Endothelial cell of umbilical vein (primary cell): ENCODE measurements around the gene SNU13. TPM values are rescaled to one million over a fixed set of nuclear protein-coding genes. Genes with fewer than 3 reads are reported as not detected.

Experiments used
- BruUV-seq: library from RNA; stranded (reverse); fragments of 400-500 nt; replicated peaks from 2 replicates; lab custom pipeline; 2021; lab: Mats Ljungman, UMichigan
- CTCF ChIA-PET: fragments of 300-600, 350-600 bp; sonication (Branson Sonifier 250); formaldehyde crosslinking; loops from one replicate; lab custom pipeline; 2021; ENCODE audit warnings: antibody characterized with exemption, inconsistent platforms; lab: Charles Lee
- POLR2A ChIA-PET: fragments of 300-600, 350-600 bp; sonication (Branson Sonifier 250); formaldehyde crosslinking; loops from one replicate; lab custom pipeline; 2021; ENCODE audit warnings: antibody characterized with exemption, inconsistent platforms; lab: Charles Lee
- DNase-seq: peaks from one replicate; pipeline ENCODE4 v3.0.0-alpha.2; 2011; ENCODE audit warnings: low read depth, low spot score
- FAIRE-seq: peaks from 2 replicates; lab custom pipeline; 2011; peaks lifted over from hg19 to GRCh38; lab: Jason Lieb, UNC
- H2AFZ ChIP-seq: 2 replicates; pipeline ENCODE4 v1.6.0; 2012; ENCODE audit warnings: low read depth, low read length, control low read depth, inconsistent platforms
- H3K27ac ChIP-seq: 2 replicates; pipeline ENCODE4 v1.5.1; 2011; ENCODE audit warnings: low read depth, mild to moderate bottlenecking, control low read depth, low read length, moderate library complexity; ENCODE audit not compliant: insufficient read depth
- H3K27me3 ChIP-seq, 2 experiments: 2 replicates each; pipeline versions ENCODE4 v1.6.0 to v1.6.1; 2011; ENCODE audit warnings: low read length in 2 of 2, mixed read lengths in 1 of 2; ENCODE audit not compliant: control insufficient read depth in 2 of 2, insufficient read depth in 2 of 2
- H3K36me3 ChIP-seq, 2 experiments: 2 replicates in 1 of 2; 3 replicates in 1 of 2; pipeline ENCODE4 v1.5.1; 2011; ENCODE audit warnings: low read length in 2 of 2, mild to moderate bottlenecking in 1 of 2, moderate library complexity in 1 of 2; ENCODE audit not compliant: control insufficient read depth in 2 of 2, insufficient read depth in 2 of 2; ENCODE audit errors: extremely low read depth in 1 of 2
- H3K4me1 ChIP-seq: 3 replicates; pipeline ENCODE4 v1.5.1; 2011; ENCODE audit warnings: mild to moderate bottlenecking, low read length; ENCODE audit not compliant: control insufficient read depth, insufficient read depth; ENCODE audit errors: extremely low read depth
- H3K4me2 ChIP-seq: 2 replicates; pipeline ENCODE4 v1.6.1; 2011; ENCODE audit warnings: low read length, control low read depth, mixed read lengths; ENCODE audit not compliant: insufficient read depth
- H3K4me3 ChIP-seq, 3 experiments: fragments of 200-600 bp in 1 of 3; sonication (generic), shearing (Covaris generic) in 1 of 3; replicated peaks in 1 of 3; 2 replicates each; pipeline ENCODE4 v1.5.1; 2011 to 2016; ENCODE audit warnings: control low read depth in 3 of 3, low read length in 3 of 3, mild to moderate bottlenecking in 2 of 3, inconsistent platforms in 1 of 3, low read depth in 1 of 3, moderate library complexity in 1 of 3; ENCODE audit not compliant: insufficient read depth in 1 of 3
- H3K79me2 ChIP-seq: 2 replicates; pipeline ENCODE4 v1.6.0; 2012; ENCODE audit warnings: low read length, inconsistent platforms; ENCODE audit not compliant: control insufficient read depth, insufficient read depth
- H3K9ac ChIP-seq: replicated peaks from 2 replicates; pipeline ENCODE3; 2011; ENCODE audit warnings: low read length, control low read depth; ENCODE audit not compliant: insufficient read depth; ENCODE audit errors: extremely low read depth
- H3K9me1 ChIP-seq: replicated peaks from 3 replicates; pipeline ENCODE4 v1.6.0; 2011; ENCODE audit warnings: mild to moderate bottlenecking, low read length; ENCODE audit not compliant: control insufficient read depth, insufficient read depth; ENCODE audit errors: extremely low read depth
- H3K9me3 ChIP-seq: replicated peaks from 2 replicates; pipeline ENCODE4 v1.5.1; 2012; ENCODE audit warnings: low read length, inconsistent platforms; ENCODE audit not compliant: control insufficient read depth, insufficient read depth
- H4K20me1 ChIP-seq: replicated peaks from 2 replicates; pipeline ENCODE3; 2011; ENCODE audit warnings: mild to moderate bottlenecking, low read length; ENCODE audit not compliant: control insufficient read depth, insufficient read depth; ENCODE audit errors: extremely low read depth
- CTCF ChIP-seq, 2 donors: IDR thresholded peaks; 1 replicate in 1 of 2; 2 replicates in 1 of 2; pipeline ENCODE4 v1.5.1; 2011; ENCODE audit warnings: low read length in 2 of 2, mild to moderate bottlenecking in 2 of 2, moderate library complexity in 2 of 2, control low read depth in 1 of 2, inconsistent platforms in 1 of 2, low read depth in 1 of 2; ENCODE audit not compliant: insufficient read depth in 1 of 2; ENCODE audit errors: extremely low read depth in 1 of 2
- EZH2 ChIP-seq: IDR thresholded peaks from 2 replicates; pipeline ENCODE4 v1.6.1; 2012; ENCODE audit warnings: borderline replicate concordance, low read depth, mild to moderate bottlenecking, moderate library complexity, low read length, inconsistent platforms; ENCODE audit not compliant: severe bottlenecking
- FOS ChIP-seq: IDR thresholded peaks from 2 replicates; pipeline ENCODE4 v1.6.1; 2011; ENCODE audit warnings: mild to moderate bottlenecking, low read length, moderate library complexity, borderline replicate concordance; ENCODE audit not compliant: insufficient read depth
- GATA2 ChIP-seq: IDR thresholded peaks from 2 replicates; pipeline ENCODE4 v1.7.0; 2011; ENCODE audit warnings: low read depth, mild to moderate bottlenecking, moderate library complexity, mixed read lengths, low read length; ENCODE audit not compliant: insufficient read length, insufficient read depth
- JUN ChIP-seq: IDR thresholded peaks from 2 replicates; pipeline ENCODE4 v1.6.1; 2011; ENCODE audit warnings: borderline replicate concordance, low read depth; ENCODE audit not compliant: insufficient read length, insufficient read depth
- MAX ChIP-seq: IDR thresholded peaks from 2 replicates; pipeline ENCODE4 v1.6.1; 2011; ENCODE audit not compliant: insufficient read depth, insufficient read length
- MYC ChIP-seq: IDR thresholded peaks from one replicate; pipeline ENCODE4 v1.6.1; 2011; ENCODE audit warnings: mild to moderate bottlenecking, low read depth, low read length
- POLR2A ChIP-seq: IDR thresholded peaks from 2 replicates; pipeline ENCODE4 v1.6.1; 2012; ENCODE audit warnings: low read depth, mild to moderate bottlenecking, control low read depth, low read length
- POLR2AphosphoS5 ChIP-seq: IDR thresholded peaks from 2 replicates; pipeline ENCODE4 v1.6.1; 2012; ENCODE audit warnings: low read depth, mild to moderate bottlenecking, control low read depth, low read length, moderate library complexity; ENCODE audit not compliant: insufficient read depth
- dilution Hi-C: fragments of 300-500 bp; cut with MboI; formaldehyde crosslinking; loops from one replicate; pipeline ENCODE4 v1.15.0; 2019; ENCODE audit warnings: low sequenced_read_pairs; ENCODE audit not compliant: extremely low pct_ligation_motif_present
- intact Hi-C: fragments of 100-400 bp; cut with micrococcal nuclease; formaldehyde crosslinking; loops from one replicate; pipeline ENCODE4 v1.10.0; 2022
- polyA plus RNA-seq, 4 experiments: library from polyadenylated mRNA; depleted of rRNA in 3 of 4; stranded (reverse) in 3 of 4; unstranded in 1 of 4; fragments of >200 nt; gene quantifications; 2 replicates each; pipeline versions ENCODE4 v1.2.1 to v1.2.3, GENCODE V29; 2011 to 2012; ENCODE audit warnings: missing spikeins in 1 of 4
- total RNA-seq: library from RNA; stranded (reverse); gene quantifications from 2 replicates; pipeline ENCODE4 v1.2.3, GENCODE V29; 2021

Gene SNU13
- total and polyA plus RNA-seq, 2 donors (not counting 3 experiments of a cell fraction or from before 2014, with no cell fraction given): 138 to 194 TPM

DNA sequence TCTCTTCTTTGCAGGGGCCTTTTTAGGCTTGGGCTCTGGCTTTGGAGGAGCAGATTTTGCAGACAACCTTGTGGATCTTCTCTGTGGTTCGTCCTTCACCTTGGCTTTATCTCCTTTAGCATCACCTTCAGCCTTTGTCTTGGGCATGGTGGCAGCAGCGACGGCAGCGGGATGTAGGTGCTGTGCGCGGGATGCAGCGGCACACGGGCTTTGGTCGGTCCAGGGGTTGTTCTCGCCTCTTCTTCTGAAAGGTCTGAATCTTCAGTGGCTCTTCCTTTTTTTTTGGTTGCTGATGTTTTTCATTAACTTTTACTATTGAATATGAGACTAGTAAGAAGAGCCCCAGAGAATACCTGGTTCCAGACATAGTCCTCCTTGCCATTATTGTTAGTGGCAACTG lies 20.7 kb upstream of the SNU13 start:
- Histone ChIP-seq H3K4me2 (no peak overlapping the region), H3K4me3 (no peak overlapping the region), H3K9me1 (no peaks in the 10 kb centered on the region), H3K4me1 (no peaks in the 10 kb centered on the region), H3K79me2 (no peaks in the 10 kb centered on the region), H3K9ac (no peak overlapping the region), H3K36me3 (no peaks in the 10 kb centered on the region), H3K27me3 (peaks cover 8 to 13% of the 10 kb centered on the region in 2 experiments), H3K27ac (no peak overlapping the region), H2AFZ (no peak overlapping the region), H4K20me1 (no peaks in the 10 kb centered on the region), H3K9me3 (no peaks in the 10 kb centered on the region)
- TF ChIP-seq CTCF (IDR thresholded peaks at IDR 0.05; ENCODE audit: extremely low read depth in 1 of 2, insufficient read depth in 1 of 2, low read depth in 1 of 2, low read length in 2 of 2) (no peak), FOS (no peak), EZH2 (no peak), GATA2 (no peak), POLR2AphosphoS5 (no peak), MAX (no peak), MYC (no peak), JUN (no peak), POLR2A (no peak)
- FAIRE-seq (no peak), DNase-seq (no peak)
- dilution Hi-C loops (no loop called here), intact Hi-C loops (no loop called here)
- BruUV-seq: no TSS peak
- ChIA-PET POLR2A (no interaction called here), CTCF (no interaction called here)
